Urinary bladder (tissue), 4 donors: ENCODE data around the gene ZNF26. TPM values are rescaled to one million over a fixed set of nuclear protein-coding genes. Genes with fewer than 3 reads are reported as not detected.
"Not testable (repeated sequence)": the region's sequence is repeated elsewhere in the genome, so short reads cannot be mapped to it uniquely, and the experiment has no call there.

Experiments used
- DNase-seq: peaks from one replicate; pipeline ENCODE4 v3.0.0-alpha.2; 2015; ENCODE audit errors: extremely low spot score
- H3K27ac ChIP-seq: one replicate; pipeline ENCODE4 v1.5.1; 2013; ENCODE audit warnings: low read depth, mild to moderate bottlenecking, moderate library complexity
- H3K36me3 ChIP-seq: one replicate; pipeline ENCODE4 v1.6.1; 2013; ENCODE audit warnings: mild to moderate bottlenecking, moderate library complexity; ENCODE audit not compliant: insufficient read depth
- H3K4me1 ChIP-seq: one replicate; pipeline ENCODE4 v1.6.1; 2013; ENCODE audit warnings: mild to moderate bottlenecking, moderate library complexity; ENCODE audit not compliant: insufficient read depth
- H3K4me3 ChIP-seq: one replicate; pipeline ENCODE4 v1.5.1; 2013; ENCODE audit warnings: low read depth, low read length
- WGBS: extraction: QIAGEN DNeasy Blood & Tissue Kit; methylation state at CpG from one replicate; pipeline ENCODE4 v1.1.7; 2013; 5-methylcytosine and 5-hydroxymethylcytosine counted together
- polyA plus RNA-seq: library from polyadenylated mRNA; stranded (reverse); fragments of 200-250 nt; gene quantifications from one replicate; pipeline ENCODE4 v1.2.3, GENCODE V29; 2013
- total RNA-seq: library from RNA; depleted of rRNA; stranded (reverse); fragments of >200 nt; gene quantifications from one replicate; pipeline ENCODE4 v1.2.3, GENCODE V29; 2014
- donor health status: healthy with polysubstance abuse.
- donor health status: healthy.

The ZNF26 gene
- total RNA-seq (20.0 TPM), polyA plus RNA-seq (9.2 TPM)

- Histone ChIP-seq H3K36me3 (no peaks in the 10 kb centered on the region), H3K4me1 (no peaks in the 10 kb centered on the region), H3K4me3 (peak within 1 kb of the TSS; percentile 86), H3K27ac (peak within 1 kb of the TSS; percentile 91)
- under 1% methylated on average over 76 of the region's 76 CpGs for WGBS
- DNase-seq = peak; percentile 87
These were observed at the start of gene ZNF26 for GRCh38 chr12:132986001-132986884. TSS of gene ZNF26 (plus strand) at chr12:132986367. CDS start at chr12:132986841, 474 bp downstream.

- H3K4me3 ChIP-seq, H3K4me1 ChIP-seq, H3K36me3 ChIP-seq, H3K27ac ChIP-seq, DNase-seq: not testable (repeated sequence)
- WGBS = 98% methylated on average over 8 of the region's 8 CpGs
These were observed 49.2 kb upstream of the ZNF26 start for GRCh38 chr12:132936921-132937320.

- Histone ChIP-seq H3K36me3 (peaks cover 4% of the 10 kb centered on the region), H3K4me3 (no peak overlapping the region), H3K4me1 (no peaks in the 10 kb centered on the region), H3K27ac (no peak overlapping the region)
- 96% methylated on average over 2 of the region's 2 CpGs for WGBS
- no peak for DNase-seq
These were observed 48.7 kb upstream of the ZNF26 start for GRCh38 chr12:132937476-132937875.

- H3K36me3 ChIP-seq, DNase-seq, H3K4me3 ChIP-seq, H3K27ac ChIP-seq, H3K4me1 ChIP-seq: not testable (repeated sequence)
- 96% methylated on average over 24 of the region's 25 CpGs for WGBS
These were observed 47.4 kb upstream of the ZNF26 start for GRCh38 chr12:132938807-132939206.

- Histone ChIP-seq H3K4me1 (no peaks in the 10 kb centered on the region), H3K4me3 (no peak overlapping the region), H3K36me3 (peaks cover 10% of the 10 kb centered on the region), H3K27ac (no peak overlapping the region)
- 97% methylated on average over 15 of the region's 15 CpGs for WGBS
- no peak for DNase-seq
These were observed 46.0 kb upstream of the ZNF26 start for GRCh38 chr12:132940071-132940719.

GRCh38 chr12:132941336-132941954, 44.7 kb upstream of the ZNF26 start:
- no peak for DNase-seq
- no peaks in the 10 kb centered on the region for H3K4me1 ChIP-seq
- 95% methylated on average over 34 of the region's 34 CpGs for WGBS
- no peak overlapping the region for H3K4me3 ChIP-seq
- peaks cover 10% of the 10 kb centered on the region for H3K36me3 ChIP-seq
- no peak overlapping the region for H3K27ac ChIP-seq

GRCh38 chr12:132942611-132943010, 43.6 kb upstream of the ZNF26 start:
- peaks cover 10% of the 10 kb centered on the region for H3K36me3 ChIP-seq
- H3K4me3 ChIP-seq = no peak overlapping the region
- 98% methylated on average over 13 of the region's 13 CpGs for WGBS
- no peaks in the 10 kb centered on the region for H3K4me1 ChIP-seq
- no peak overlapping the region for H3K27ac ChIP-seq
- no peak for DNase-seq

- H3K4me1 ChIP-seq = no peaks in the 10 kb centered on the region
- no peak for DNase-seq
- H3K36me3 ChIP-seq = peaks cover 10% of the 10 kb centered on the region
- WGBS = 97% methylated on average over 9 of the region's 9 CpGs
- no peak overlapping the region for H3K27ac ChIP-seq
- no peak overlapping the region for H3K4me3 ChIP-seq
These were observed 40.4 kb upstream of the ZNF26 start for GRCh38 chr12:132945806-132946205.

GRCh38 chr12:132946246-132946820, 39.8 kb upstream of the ZNF26 start:
- WGBS = 91% methylated on average over 8 of the region's 8 CpGs
- Histone ChIP-seq H3K4me1 (no peaks in the 10 kb centered on the region), H3K27ac (no peak overlapping the region), H3K4me3 (no peak overlapping the region), H3K36me3 (peaks cover 10% of the 10 kb centered on the region)
- no peak for DNase-seq

- WGBS = 96% methylated on average over 29 of the region's 29 CpGs
- peaks cover 1% of the 10 kb centered on the region for H3K36me3 ChIP-seq
- no peak overlapping the region for H3K4me3 ChIP-seq
- H3K27ac ChIP-seq = no peak overlapping the region
- no peak for DNase-seq
- H3K4me1 ChIP-seq = no peaks in the 10 kb centered on the region
These were observed 37.8 kb upstream of the ZNF26 start for GRCh38 chr12:132948146-132949066.

- no peak for DNase-seq
- Histone ChIP-seq H3K4me1 (no peaks in the 10 kb centered on the region), H3K27ac (no peak overlapping the region), H3K4me3 (no peak overlapping the region), H3K36me3 (no peaks in the 10 kb centered on the region)
- 97% methylated on average over 30 of the region's 30 CpGs for WGBS
These were observed 36.0 kb upstream of the ZNF26 start for GRCh38 chr12:132949936-132950837.
